GM12878 (cell line): Measurements from ENCODE around the gene PLEKHM2. TPM values are rescaled to one million over a fixed set of nuclear protein-coding genes. Genes with fewer than 3 reads are reported as not detected.

Experiments used
- CEBPB ChIP-seq, 2 experiments: fragments of 150-350 bp in 1 of 2; IDR thresholded peaks; 2 replicates each; pipeline ENCODE4 v1.6.1; 2012 to 2014; ENCODE audit warnings: low read depth in 2 of 2, low read length in 2 of 2, borderline replicate concordance in 1 of 2, inconsistent platforms in 1 of 2
- CHD2 ChIP-seq: IDR thresholded peaks from 2 replicates; pipeline ENCODE4 v1.6.1; 2011; ENCODE audit warnings: low read depth, low read length, improper control_type of control experiment, borderline replicate concordance
- E2F8 ChIP-seq: fragments of 450-650 bp; IDR thresholded peaks from 2 replicates; pipeline ENCODE4 v1.6.1; 2018; ENCODE audit warnings: mild to moderate bottlenecking, low read depth, moderate library complexity; ENCODE audit not compliant: partially characterized antibody
- EGR1 ChIP-seq, 2 experiments: IDR thresholded peaks; 1 replicate in 1 of 2; 2 replicates in 1 of 2; pipeline ENCODE4 v1.6.1; 2011 to 2012; ENCODE audit warnings: low read depth in 2 of 2, low read length in 2 of 2, borderline replicate concordance in 1 of 2, mild to moderate bottlenecking in 1 of 2, moderate library complexity in 1 of 2
- MAX ChIP-seq: IDR thresholded peaks from 2 replicates; pipeline ENCODE4 v1.6.1; 2012; ENCODE audit warnings: low read depth, low read length, improper control_type of control experiment
- MEF2A ChIP-seq: IDR thresholded peaks from 2 replicates; pipeline ENCODE4 v1.6.1; 2011; ENCODE audit warnings: low read depth, mild to moderate bottlenecking, low read length, moderate library complexity; ENCODE audit not compliant: insufficient read depth
- NFIC ChIP-seq: IDR thresholded peaks from 2 replicates; pipeline ENCODE4 v1.6.1; 2012; ENCODE audit warnings: low read depth, mild to moderate bottlenecking, inconsistent platforms, low read length, moderate library complexity
- NKRF ChIP-seq: fragments of 450-650 bp; conservative IDR thresholded peaks from 2 replicates; pipeline ENCODE4 v1.6.1; 2017; ENCODE audit warnings: mild to moderate bottlenecking, moderate library complexity
- POU2F2 ChIP-seq: IDR thresholded peaks from 3 replicates; pipeline ENCODE4 v1.6.1; 2011; ENCODE audit warnings: low read depth, mild to moderate bottlenecking, low read length, borderline replicate concordance
- TCF3 ChIP-seq: IDR thresholded peaks from 2 replicates; pipeline ENCODE4 v1.6.1; 2012; ENCODE audit warnings: low read depth, mild to moderate bottlenecking, low read length, borderline replicate concordance; ENCODE audit not compliant: insufficient read depth
- YBX1 ChIP-seq: fragments of 450-650 bp; IDR thresholded peaks from 2 replicates; pipeline ENCODE4 v1.6.1; 2016; ENCODE audit warnings: antibody characterized with exemption
- polyA plus RNA-seq, 11 experiments: library from polyadenylated mRNA; depleted of rRNA in 4 of 11; unstranded in 6 of 11; stranded (reverse) in 5 of 11; fragments of >200 nt; fragmentation: Nextera tagmentation in 4 of 11; fragmentation: Illumina TruSeq in 1 of 11; extraction: Ambion mirVana in 4 of 11; extraction: Trizol in 1 of 11; gene quantifications; 1 replicate in 1 of 11; 2 replicates in 10 of 11; pipeline versions ENCODE4 v1.2.1 to v1.2.3, GENCODE V29; 2011 to 2016; ENCODE audit warnings: inconsistent platforms in 2 of 11, missing spikeins in 2 of 11, low read depth in 1 of 11
- total RNA-seq, 4 experiments: library from RNA; depleted of rRNA in 3 of 4; stranded (reverse); fragments of >200 nt in 3 of 4; fragmentation: Illumina TruSeq in 1 of 4; extraction: Trizol in 1 of 4; gene quantifications; 2 replicates each; pipeline versions ENCODE4 v1.2.1 to v1.2.3, GENCODE V29; 2013 to 2021

PLEKHM2 gene
- total and polyA plus RNA-seq, 10 of the 15 experiments (the other 5 are each of a cell fraction or from before 2014, with no cell fraction given) = 0.37 to 55.2 (median 19.3) TPM

- TF ChIP-seq E2F8 = no peak
- TF ChIP-seq MEF2A = no peak
- TF ChIP-seq MAX = no peak
- no peak for TF ChIP-seq EGR1 (IDR thresholded peaks at IDR 0.05; ENCODE audit: borderline replicate concordance in 1 of 2, low read depth in 2 of 2, low read length in 2 of 2)
- TF ChIP-seq POU2F2 = no peak
- TF ChIP-seq YBX1 = no peak
- no peak for TF ChIP-seq NFIC
- no peak for TF ChIP-seq TCF3
- no peak for TF ChIP-seq CHD2
- TF ChIP-seq NKRF = no peak
- no peak for TF ChIP-seq CEBPB (IDR thresholded peaks at IDR 0.05; ENCODE audit: borderline replicate concordance in 1 of 2, low read depth in 2 of 2, low read length in 2 of 2)
Measured at GRCh38 chr1:15753776-15754175, 69.7 kb downstream of the PLEKHM2 start (continued).
